Activated CD8-positive, alpha-beta T cell treated with anti-CD3 and anti-CD28 coated beads for 36 hours (primary cell): ENCODE data around the gene ENTPD2. TPM values are rescaled to one million over a fixed set of nuclear protein-coding genes. Genes with fewer than 3 reads are reported as not detected.

ENCODE experiments used
- ATAC-seq: fragments of 200-7000 bp; cut with Tn5 transposase; one replicate; pipeline ENCODE4 v1.10.0; 2021; ENCODE audit warnings: mild to moderate bottlenecking, moderate library complexity
- CTCF ChIA-PET: fragments of 350-600 bp; sonication (Branson Sonifier 250); formaldehyde crosslinking; loops from one replicate; lab custom pipeline; 2021; ENCODE audit warnings: antibody characterized with exemption; lab: Charles Lee
- POLR2A ChIA-PET: fragments of 350-600 bp; sonication (Branson Sonifier 250); formaldehyde crosslinking; loops from one replicate; lab custom pipeline; 2021; ENCODE audit warnings: antibody characterized with exemption; lab: Charles Lee
- DNase-seq: peaks from one replicate; pipeline ENCODE4 v3.0.0-alpha.2; 2020
- H3K27ac Mint-ChIP-seq: one replicate; pipeline ENCODE4 v1.8.0; 2021; ENCODE audit warnings: mild to moderate bottlenecking, mixed read lengths
- H3K27me3 Mint-ChIP-seq: one replicate; pipeline ENCODE4 v1.8.0; 2021; ENCODE audit warnings: mixed read lengths
- H3K36me3 Mint-ChIP-seq: one replicate; pipeline ENCODE4 v1.8.0; 2021; ENCODE audit warnings: low read depth, mixed read lengths
- H3K4me1 Mint-ChIP-seq: one replicate; pipeline ENCODE4 v1.8.0; 2021; ENCODE audit warnings: low read depth, mixed read lengths
- H3K4me3 Mint-ChIP-seq: one replicate; pipeline ENCODE4 v1.8.0; 2021; ENCODE audit warnings: mild to moderate bottlenecking, moderate library complexity, mixed read lengths
- H3K9me3 Mint-ChIP-seq: one replicate; pipeline ENCODE4 v1.8.0; 2021; ENCODE audit warnings: mixed read lengths
- intact Hi-C: fragments of 100-400 bp; cut with micrococcal nuclease; formaldehyde crosslinking; loops from one replicate; pipeline ENCODE4 v1.10.0; 2022
- total RNA-seq, 2 experiments: library from RNA; stranded (reverse); gene quantifications; one replicate each; pipeline ENCODE4 v1.2.3, GENCODE V29; 2021
- TF ChIP-seq, protein P1 (sequence below): fragments of 200-600 bp; IDR thresholded peaks from one replicate; pipeline ENCODE4 v1.8.0; 2022; ENCODE audit warnings: antibody characterized with exemption, mild to moderate bottlenecking

The ENTPD2 gene
- total RNA-seq, 2 experiments from 2014 or later = not detected

DNA sequence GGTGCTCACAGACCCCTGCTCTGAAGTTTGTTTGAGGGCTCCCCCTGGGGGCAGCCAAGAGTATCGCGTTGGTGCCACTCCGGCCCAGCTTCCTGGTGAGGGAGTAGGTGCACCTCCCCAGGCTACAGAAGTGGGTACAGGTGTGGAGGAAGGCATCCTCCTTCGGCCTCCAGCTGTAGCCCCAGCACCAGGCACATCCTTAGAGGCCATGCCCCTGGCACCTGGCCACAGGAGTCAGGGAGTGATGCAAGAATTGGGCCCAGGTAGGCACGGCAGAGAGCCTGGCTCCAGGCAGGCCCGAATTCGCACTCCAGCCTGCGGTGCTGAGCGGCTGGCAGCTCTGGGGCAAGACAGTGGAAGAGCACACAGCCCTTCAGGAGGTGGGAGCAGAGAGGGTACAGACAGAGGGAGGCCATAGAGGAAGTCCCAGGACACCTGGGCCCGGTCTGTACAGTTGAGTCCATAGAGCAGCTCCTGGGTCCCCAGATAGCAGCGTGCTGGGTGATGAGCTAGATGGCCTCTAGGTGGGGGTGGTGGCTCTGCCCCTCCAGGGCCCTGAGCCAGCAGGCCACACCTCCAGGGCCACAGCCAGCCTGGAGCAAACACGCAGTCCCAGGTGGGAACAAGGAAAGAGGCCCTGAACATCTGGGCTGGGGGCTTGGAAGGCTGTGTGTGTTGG lies 14.1 kb upstream of the ENTPD2 start:
- CTCF ChIA-PET = interaction anchor here (0.7 to 11.3 kb wide), 34 partner anchors 9 to 308 kb away, joined by 3 to 164 read pairs (median 5); partner anchors contain the start of genes ABCA2, ENTPD2, FBXW5 and FUT7
- H3K27ac Mint-ChIP-seq = no peak overlapping the region
- peak; percentile 70 for ATAC-seq

DNA sequence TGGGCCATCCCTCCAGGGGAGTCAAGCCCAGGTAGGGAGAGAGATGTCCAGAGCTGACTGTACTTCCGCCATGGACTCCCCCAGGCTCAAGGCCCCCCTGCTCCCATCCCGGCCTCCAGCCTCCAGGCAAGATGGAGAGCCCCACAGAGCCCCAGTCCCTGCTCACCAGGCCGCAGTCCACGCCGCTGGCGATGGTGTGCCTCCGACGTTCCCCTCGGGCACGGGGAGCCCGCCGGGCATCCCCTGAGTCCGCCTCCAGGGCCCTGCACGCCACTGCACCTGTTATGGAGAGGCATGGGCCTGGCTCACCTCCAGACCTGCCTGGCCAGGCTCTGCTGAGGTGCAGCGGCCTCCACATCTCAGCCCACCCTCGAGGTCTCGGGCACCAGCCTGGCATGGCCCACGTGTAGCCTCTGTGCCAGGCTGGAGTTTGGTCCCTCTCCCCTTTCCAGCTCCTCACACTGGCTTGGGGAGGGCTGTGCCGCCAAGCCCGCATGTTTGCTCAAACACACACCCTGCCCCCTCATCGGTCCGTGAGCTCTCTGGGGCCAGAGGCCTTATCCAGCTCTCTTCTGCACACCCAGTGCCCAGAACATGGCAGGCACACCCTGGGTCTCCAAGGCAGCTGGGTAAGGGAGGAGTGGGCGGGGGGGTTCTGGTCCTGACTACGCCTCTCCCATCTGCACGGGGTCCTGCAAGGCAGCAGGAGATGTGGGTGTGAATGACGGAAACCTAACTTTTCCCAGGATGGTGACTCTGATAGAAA lies 12.4 kb upstream of the ENTPD2 start:
- intact Hi-C loops = no loop called here
- H3K27me3 Mint-ChIP-seq = peaks cover 1% of the 10 kb centered on the region
- TF ChIP-seq, protein P1, sequence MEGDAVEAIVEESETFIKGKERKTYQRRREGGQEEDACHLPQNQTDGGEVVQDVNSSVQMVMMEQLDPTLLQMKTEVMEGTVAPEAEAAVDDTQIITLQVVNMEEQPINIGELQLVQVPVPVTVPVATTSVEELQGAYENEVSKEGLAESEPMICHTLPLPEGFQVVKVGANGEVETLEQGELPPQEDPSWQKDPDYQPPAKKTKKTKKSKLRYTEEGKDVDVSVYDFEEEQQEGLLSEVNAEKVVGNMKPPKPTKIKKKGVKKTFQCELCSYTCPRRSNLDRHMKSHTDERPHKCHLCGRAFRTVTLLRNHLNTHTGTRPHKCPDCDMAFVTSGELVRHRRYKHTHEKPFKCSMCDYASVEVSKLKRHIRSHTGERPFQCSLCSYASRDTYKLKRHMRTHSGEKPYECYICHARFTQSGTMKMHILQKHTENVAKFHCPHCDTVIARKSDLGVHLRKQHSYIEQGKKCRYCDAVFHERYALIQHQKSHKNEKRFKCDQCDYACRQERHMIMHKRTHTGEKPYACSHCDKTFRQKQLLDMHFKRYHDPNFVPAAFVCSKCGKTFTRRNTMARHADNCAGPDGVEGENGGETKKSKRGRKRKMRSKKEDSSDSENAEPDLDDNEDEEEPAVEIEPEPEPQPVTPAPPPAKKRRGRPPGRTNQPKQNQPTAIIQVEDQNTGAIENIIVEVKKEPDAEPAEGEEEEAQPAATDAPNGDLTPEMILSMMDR = no peak
- ChIA-PET CTCF (interaction anchor here (0.9 to 11.3 kb wide), 12 partner anchors 7 to 279 kb away, joined by 3 to 164 read pairs (median 16); partner anchors contain the start of genes ABCA2, ENTPD2, FUT7 and NPDC1), POLR2A (interaction anchor here (0.7 to 1.1 kb wide), 2 partner anchors 14 to 21 kb away, joined by 3 to 5 read pairs; partner anchors contain the start of gene MAN1B1)
- H3K36me3 Mint-ChIP-seq = peaks cover 3% of the 10 kb centered on the region
- DNase-seq (no peak), ATAC-seq (no peak)
- no peak overlapping the region for H3K4me3 Mint-ChIP-seq
- H3K27ac Mint-ChIP-seq = no peak overlapping the region
- peaks cover 7% of the 10 kb centered on the region for H3K4me1 Mint-ChIP-seq
- no peaks in the 10 kb centered on the region for H3K9me3 Mint-ChIP-seq

More for the DNA sequence above, 14.1 kb upstream of the ENTPD2 start:
- Mint-ChIP-seq H3K4me3 (peak overlapping the region; percentile 33), H3K27me3 (peaks cover 1% of the 10 kb centered on the region), H3K36me3 (peaks cover 3% of the 10 kb centered on the region), H3K4me1 (peaks cover 7% of the 10 kb centered on the region), H3K9me3 (no peaks in the 10 kb centered on the region)
- POLR2A ChIA-PET = interaction anchor here (0.7 to 1.4 kb wide), 7 partner anchors 9 to 527 kb away, joined by 3 to 10 read pairs (median 3); partner anchors contain the start of genes MAN1B1 and NPDC1
- TF ChIP-seq, protein P1 = peak; percentile 81
- peak; percentile 89 for DNase-seq
- intact Hi-C loops = no loop called here

DNA sequence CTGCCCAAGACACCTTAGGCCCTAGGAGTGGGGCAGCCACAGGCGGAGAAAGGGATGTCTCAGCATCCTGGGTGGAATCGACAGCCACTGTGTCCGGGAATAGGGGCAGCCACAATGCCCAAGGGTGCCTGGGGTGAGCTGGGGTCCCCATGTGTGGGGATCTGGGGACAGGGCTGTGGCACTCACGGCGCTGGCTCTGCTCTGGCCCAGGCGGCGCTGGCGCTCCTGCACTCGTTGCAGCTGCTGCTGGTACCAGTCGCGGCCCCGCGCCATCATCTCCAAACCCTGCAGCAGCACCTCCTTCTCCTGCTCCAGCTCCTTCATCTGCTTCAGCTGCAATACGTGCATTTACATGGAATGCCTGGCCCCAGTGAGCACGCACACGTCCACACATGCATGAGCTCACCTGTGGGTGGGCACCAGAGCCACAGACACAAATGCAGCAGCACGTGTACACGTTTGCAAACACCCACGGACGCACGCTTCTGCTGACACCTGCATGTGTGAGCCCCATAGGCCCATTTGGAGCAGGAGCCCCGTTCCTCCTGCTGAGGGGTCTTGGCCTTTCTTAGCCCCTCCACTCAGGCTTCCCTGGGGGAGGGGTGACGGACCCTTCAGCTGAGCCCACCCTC lies 11.6 kb upstream of the ENTPD2 start:
- Mint-ChIP-seq H3K4me3 (no peak overlapping the region), H3K27me3 (peaks cover 1% of the 10 kb centered on the region), H3K4me1 (peaks cover 7% of the 10 kb centered on the region), H3K9me3 (no peaks in the 10 kb centered on the region), H3K36me3 (peaks cover 3% of the 10 kb centered on the region), H3K27ac (no peak overlapping the region)
- CTCF ChIA-PET = interaction anchor here (0.7 to 11.3 kb wide), 8 partner anchors 10 to 171 kb away, joined by 3 to 164 read pairs (median 16); partner anchors contain the start of genes ABCA2, ENTPD2, FUT7 and NPDC1
- no peak for ATAC-seq
- intact Hi-C loops = no loop called here
- TF ChIP-seq, protein P1 = no peak
- POLR2A ChIA-PET = interaction anchor here (0.7 to 1.1 kb wide), 2 partner anchors 13 to 21 kb away, joined by 3 to 5 read pairs; partner anchors contain the start of gene MAN1B1
- no peak for DNase-seq

DNA sequence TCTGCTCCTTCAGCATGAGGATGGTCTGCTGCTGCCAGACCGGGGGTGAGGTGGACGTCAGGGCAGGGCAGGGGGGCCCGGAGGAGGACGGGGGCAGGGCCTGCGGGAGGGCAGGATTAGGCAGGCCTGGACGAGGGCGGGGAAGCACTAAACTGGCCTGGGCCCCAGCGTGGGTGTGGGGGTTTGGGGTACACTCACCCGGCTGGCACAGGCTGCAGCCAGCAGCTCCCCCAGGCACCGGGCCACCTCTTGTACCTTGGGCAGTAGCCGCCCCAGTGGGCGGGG lies 11.0 kb upstream of the ENTPD2 start:
- intact Hi-C loops = no loop called here

More for the DNA sequence above, 11.0 kb upstream of the ENTPD2 start:
- H3K9me3 Mint-ChIP-seq = no peaks in the 10 kb centered on the region
- ChIA-PET CTCF (interaction anchor here (1.0 to 11.3 kb wide), 8 partner anchors 9 to 293 kb away, joined by 3 to 164 read pairs (median 14); partner anchors contain the start of genes ABCA2, FUT7 and NPDC1), POLR2A (interaction anchor here (0.8 kb wide), 1 partner anchor 126 kb away, joined by 3 read pairs; no protein-coding TSS in a partner anchor)
- no peak overlapping the region for H3K27ac Mint-ChIP-seq
- peaks cover 3% of the 10 kb centered on the region for H3K36me3 Mint-ChIP-seq
- DNase-seq (no peak), ATAC-seq (no peak)
- TF ChIP-seq, protein P1 = no peak
- no peak overlapping the region for H3K4me3 Mint-ChIP-seq
- H3K27me3 Mint-ChIP-seq = peaks cover 1% of the 10 kb centered on the region
- H3K4me1 Mint-ChIP-seq = peaks cover 7% of the 10 kb centered on the region
